Measurements from ENCODE around the gene NCF4.

The NCF4 gene

GRCh38 chr22:36922105-36922608 is 61.4 kb downstream of the NCF4 start:
- no peak for DNase-seq (ENCODE audit: low read depth in 2 of 2)

- DNase-seq (ENCODE audit: low read depth in 2 of 2), result no peak
These were observed 61.9 kb downstream of the NCF4 start for GRCh38 chr22:36922711-36923110.

GRCh38 chr22:36923131-36923788 is 62.5 kb downstream of the NCF4 start:
- DNase-seq (ENCODE audit: low read depth in 2 of 2), result no peak

DNA sequence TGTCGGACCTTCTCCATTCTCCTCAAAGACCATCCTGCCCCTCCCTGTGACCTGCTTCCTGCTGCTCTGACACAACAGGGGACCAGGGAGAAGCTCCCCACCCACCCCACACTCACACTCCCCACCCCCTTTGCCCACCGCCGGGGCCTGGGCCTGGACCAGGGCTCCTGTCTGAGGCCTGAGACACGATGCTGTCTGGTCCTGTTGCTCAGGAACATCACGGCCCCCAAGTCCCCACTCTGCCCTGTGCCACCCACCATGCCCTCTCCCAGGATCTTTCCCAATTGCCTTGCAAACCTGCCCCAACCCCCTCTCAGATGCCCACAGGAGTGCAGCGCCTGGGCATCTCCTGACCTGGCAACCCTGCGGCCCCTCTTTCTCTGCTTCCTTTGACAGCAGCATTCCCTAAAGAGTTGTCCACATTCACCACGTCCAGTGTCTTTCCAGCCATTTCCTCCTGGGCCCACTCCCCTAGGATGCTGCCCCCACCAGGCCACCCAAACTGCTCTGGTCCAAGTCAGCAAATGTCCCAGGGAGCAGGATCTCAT is 63.4 kb downstream of the NCF4 start:
- DNase-seq (ENCODE audit: low read depth in 2 of 2), result no peak

DNA sequence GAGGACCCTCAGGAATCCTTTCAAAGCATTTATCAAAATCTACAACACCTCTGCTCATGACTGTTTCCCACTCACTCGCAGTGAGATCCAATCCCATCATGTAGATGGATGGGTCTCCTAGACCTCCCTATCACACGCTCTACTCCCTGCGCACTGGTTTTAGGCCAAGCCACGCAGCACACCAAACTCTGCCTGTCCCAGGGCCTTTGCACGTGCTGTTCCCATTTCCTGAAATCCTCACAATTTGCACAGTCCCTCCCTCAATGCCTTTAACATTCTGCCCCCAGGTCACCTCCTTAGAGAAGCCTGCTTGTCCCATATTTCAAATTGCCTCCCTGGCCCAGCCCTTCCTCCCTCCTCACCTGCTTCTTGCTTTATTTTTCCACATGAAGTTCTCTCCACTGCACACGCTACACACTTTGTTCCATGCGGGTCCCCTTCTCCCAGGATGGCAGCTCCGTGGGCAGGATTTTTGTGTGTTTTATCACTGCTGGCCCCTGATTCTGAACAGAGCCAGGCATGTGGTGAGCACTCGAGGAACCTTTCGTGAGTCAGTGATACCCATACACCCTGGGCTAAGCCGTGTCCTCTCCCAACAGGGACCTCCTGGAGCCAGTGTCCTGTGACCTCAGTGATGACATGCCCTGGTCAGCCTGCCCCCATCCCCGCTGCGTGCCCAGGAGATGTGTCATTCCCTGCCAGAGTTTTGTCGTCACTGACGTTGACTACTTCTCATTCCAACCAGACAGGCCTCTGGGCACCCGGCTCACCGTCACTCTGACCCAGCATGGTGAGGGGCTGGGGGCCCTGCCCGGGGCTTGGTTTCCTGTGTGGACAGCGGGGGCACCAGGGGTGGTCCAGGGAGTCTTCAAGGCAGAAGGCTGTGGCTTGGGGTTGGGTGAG is 64.8 kb downstream of the NCF4 start:
- no peak for DNase-seq (ENCODE audit: low read depth in 2 of 2)

GRCh38 chr22:36926309-36926708 is 65.5 kb downstream of the NCF4 start:
- no peak for DNase-seq (ENCODE audit: low read depth in 2 of 2)

DNA sequence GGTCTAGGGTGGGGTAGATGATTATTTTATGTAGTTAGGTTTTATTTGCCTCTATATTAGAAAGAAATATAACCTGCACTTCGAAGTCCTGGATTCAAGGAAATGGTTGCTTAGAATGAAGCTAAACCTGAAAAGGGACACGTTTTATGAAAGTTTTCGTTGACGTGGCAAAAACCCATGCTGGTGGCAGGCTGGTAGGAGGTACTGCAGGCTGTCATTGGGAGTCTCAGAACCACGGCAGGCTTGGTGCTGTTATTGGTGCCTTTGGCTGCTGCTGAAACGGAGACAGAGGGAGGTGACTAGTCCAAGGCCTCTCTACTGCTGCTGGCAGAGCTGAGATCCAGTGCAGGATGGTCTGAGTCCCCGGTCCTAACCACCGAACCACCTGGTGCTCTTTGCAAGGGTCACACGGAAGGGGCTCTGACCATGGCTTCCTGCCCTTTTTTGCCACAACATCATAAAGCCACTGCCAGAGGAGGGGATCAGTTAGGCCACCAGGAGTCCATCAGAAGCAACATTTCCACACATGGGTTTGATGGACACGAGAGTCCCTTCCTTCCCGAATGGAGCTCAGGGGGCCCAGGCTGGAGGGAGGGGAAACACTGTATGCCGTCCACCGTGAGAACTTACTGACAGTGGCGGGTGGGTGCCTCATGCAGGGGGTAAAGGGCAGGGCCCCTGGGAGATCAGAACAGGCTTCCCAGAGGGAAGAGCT is 66.1 kb downstream of the NCF4 start:
- DNase-seq (ENCODE audit: low read depth in 2 of 2), result no peak
